ENCODE data around the gene MACROD2.

- TF ChIP-seq, protein P1, sequence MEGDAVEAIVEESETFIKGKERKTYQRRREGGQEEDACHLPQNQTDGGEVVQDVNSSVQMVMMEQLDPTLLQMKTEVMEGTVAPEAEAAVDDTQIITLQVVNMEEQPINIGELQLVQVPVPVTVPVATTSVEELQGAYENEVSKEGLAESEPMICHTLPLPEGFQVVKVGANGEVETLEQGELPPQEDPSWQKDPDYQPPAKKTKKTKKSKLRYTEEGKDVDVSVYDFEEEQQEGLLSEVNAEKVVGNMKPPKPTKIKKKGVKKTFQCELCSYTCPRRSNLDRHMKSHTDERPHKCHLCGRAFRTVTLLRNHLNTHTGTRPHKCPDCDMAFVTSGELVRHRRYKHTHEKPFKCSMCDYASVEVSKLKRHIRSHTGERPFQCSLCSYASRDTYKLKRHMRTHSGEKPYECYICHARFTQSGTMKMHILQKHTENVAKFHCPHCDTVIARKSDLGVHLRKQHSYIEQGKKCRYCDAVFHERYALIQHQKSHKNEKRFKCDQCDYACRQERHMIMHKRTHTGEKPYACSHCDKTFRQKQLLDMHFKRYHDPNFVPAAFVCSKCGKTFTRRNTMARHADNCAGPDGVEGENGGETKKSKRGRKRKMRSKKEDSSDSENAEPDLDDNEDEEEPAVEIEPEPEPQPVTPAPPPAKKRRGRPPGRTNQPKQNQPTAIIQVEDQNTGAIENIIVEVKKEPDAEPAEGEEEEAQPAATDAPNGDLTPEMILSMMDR (IDR thresholded peaks at IDR 0.05): no peak
- no peak for TF ChIP-seq POLR2AphosphoS5 (IDR thresholded peaks at IDR 0.05)
These were observed 1706.8 kb downstream of the MACROD2 start for GRCh38 chr20:15702161-15702560.
